Stimulated activated CD4-positive, alpha-beta T cell treated with anti-CD3 and anti-CD28 coated beads, Interleukin-4, amount 100 ng/mL, for 1 hour (primary cell): ENCODE measurements around the gene MPHOSPH6.
"Not testable (repeated sequence)": the region's sequence is repeated elsewhere in the genome, so short reads cannot be mapped to it uniquely, and the experiment has no call there.

Experiments used
- DNase-seq: peaks from one replicate; pipeline ENCODE4 v3.0.0-alpha.2; 2020

MPHOSPH6 gene

GRCh38 chr16:82113741-82114140 is 56.3 kb downstream of the MPHOSPH6 start:
- no peak for DNase-seq

DNA sequence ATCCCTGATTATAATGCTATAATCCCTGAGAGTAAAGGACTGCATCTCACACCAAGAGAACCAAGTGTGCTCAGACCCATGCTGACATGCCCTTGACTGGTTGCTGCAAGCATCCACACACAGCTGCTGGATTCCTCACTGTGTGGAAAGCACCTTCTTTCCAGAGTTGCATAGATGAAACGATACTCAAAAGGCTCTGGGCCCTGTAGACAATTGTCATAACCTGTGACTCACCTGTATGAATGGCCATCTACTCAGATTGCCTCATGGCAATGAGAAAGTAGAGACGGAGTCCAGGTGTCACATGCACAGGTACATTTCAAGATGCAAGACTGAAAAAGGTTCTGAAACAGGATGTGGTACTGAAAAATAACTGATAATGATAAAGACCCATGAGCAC is 58.1 kb downstream of the MPHOSPH6 start:
- DNase-seq, result no peak

- DNase-seq, result not testable (repeated sequence)
Measured at GRCh38 chr16:82109266-82109665, 60.8 kb downstream of the MPHOSPH6 start.

- DNase-seq, result no peak
Measured at GRCh38 chr16:82108774-82109173, 61.2 kb downstream of the MPHOSPH6 start.

DNA sequence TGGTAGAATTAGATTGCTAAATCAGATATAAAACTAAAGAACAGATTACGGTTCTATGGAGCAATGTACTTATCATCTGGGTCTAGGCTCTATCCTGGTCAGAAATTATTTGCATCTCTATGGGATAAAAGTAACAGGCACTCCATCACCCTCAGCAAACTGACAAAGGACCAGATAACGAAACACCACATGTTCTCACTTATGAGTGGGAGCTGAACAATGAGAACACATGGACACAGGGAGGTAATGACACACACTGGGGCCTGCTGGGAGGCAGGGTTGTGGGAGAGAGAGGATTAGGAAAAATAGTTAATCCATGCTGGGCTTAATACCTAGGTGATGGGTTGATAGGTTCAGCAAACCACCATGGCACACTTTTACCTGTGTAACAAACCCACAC is 61.9 kb downstream of the MPHOSPH6 start:
- DNase-seq, result no peak

DNA sequence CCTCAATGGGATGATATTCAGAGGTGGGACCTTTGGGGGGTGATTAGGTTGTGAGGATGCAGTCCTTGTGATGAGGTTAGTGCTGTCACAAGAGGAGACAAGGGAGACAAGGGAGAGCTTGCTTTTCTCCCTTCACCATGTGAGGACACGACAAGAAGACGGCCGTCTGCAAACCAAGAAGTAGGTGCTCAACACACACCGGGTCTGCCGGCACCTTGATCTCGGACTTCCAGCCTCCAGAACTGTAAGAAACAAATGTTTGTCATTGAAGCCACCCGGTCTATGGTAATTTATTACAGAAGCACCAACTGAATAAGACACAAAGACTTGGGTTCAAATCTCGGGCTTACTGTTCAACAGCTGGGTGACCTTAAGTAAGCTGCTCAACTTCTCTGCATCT is 64.9 kb downstream of the MPHOSPH6 start:
- DNase-seq, result no peak
